Right cardiac atrium (tissue), 5 donors: ENCODE measurements around the gene RNF222. TPM values are rescaled to one million over a fixed set of nuclear protein-coding genes. Genes with fewer than 3 reads are reported as not detected.
"Not testable (repeated sequence)": the region's sequence is repeated elsewhere in the genome, so short reads cannot be mapped to it uniquely, and the experiment has no call there.

Experiments
- ATAC-seq, 2 donors: fragments of 200-7000 bp; cut with Tn5 transposase; one replicate each; pipeline versions ENCODE4 v1.8.0 to v1.9.1; 2020; ENCODE audit warnings: moderate library complexity in 2 of 2, mild to moderate bottlenecking in 1 of 2
- DNase-seq, 3 donors: peaks; one replicate each; pipeline ENCODE4 v3.0.0-alpha.2; 2020
- H3K27ac ChIP-seq: one replicate; pipeline ENCODE4 v1.5.1; 2013; ENCODE audit warnings: mild to moderate bottlenecking, low read length, control low read depth, moderate library complexity
- H3K27me3 ChIP-seq: one replicate; pipeline ENCODE4 v1.6.1; 2013; ENCODE audit not compliant: control insufficient read depth, insufficient read depth
- H3K4me1 ChIP-seq: one replicate; pipeline ENCODE4 v1.6.1; 2013; ENCODE audit warnings: low read length; ENCODE audit not compliant: control insufficient read depth, insufficient read depth
- H3K4me3 ChIP-seq: one replicate; pipeline ENCODE4 v1.5.1; 2013; ENCODE audit warnings: low read length, control low read depth
- H3K9me3 ChIP-seq: one replicate; pipeline ENCODE4 v1.6.1; 2013; ENCODE audit warnings: low read length; ENCODE audit not compliant: control insufficient read depth
- WGBS: extraction: QIAGEN DNeasy Blood & Tissue Kit; methylation state at CpG from one replicate; pipeline ENCODE4 v1.1.7; 2013; 5-methylcytosine and 5-hydroxymethylcytosine counted together
- intact Hi-C, 4 donors: fragments of 100-400 bp; cut with DNase I; formaldehyde crosslinking; loops; one replicate each; pipeline versions ENCODE4 v1.11.0 to v1.14.0; 2022 to 2023
- polyA plus RNA-seq: library from polyadenylated mRNA; stranded (reverse); fragments of 200-250 nt; gene quantifications from one replicate; pipeline ENCODE4 v1.2.3, GENCODE V29; 2013
- total RNA-seq, 4 donors: library from RNA; stranded (reverse); fragmentation: NEBNext Ultra II Directional; extraction: Animal tissue kit (Norgen Biotek cat#: 25700); gene quantifications; one replicate each; pipeline ENCODE4 v1.2.1, GENCODE V29; 2021
- donor health status: healthy with polysubstance abuse.
- donor health status: DM: no; HTN: yes; CAD: no.
- donor health status: DM: no; HTN: no; CAD: no.
- donor health status: DM: no; HTN: yes; CAD: no; lungs with severe emphysema.
- donor health status: DM: yes; HTN: yes; CAD: no.

Gene RNF222
- total and polyA plus RNA-seq, 5 donors: not detected

DNA sequence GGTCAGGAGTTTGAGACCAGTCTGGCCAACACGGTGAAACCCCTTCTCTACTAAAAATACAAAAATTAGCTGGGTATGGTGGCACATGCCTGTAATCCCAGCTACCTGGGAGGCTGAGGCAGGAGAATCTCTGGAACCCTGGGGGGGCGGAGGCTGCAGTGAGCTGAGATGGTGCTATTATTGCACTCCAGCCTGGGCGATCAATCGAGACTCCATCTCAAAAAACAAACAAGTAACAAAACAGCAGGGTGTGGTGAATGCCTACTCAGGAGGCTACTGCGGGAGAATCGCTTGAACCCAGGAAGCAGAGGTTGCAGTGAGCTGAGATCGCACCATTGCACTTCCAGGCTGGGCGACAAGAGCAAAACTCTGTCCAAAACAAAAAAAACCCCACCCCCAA lies 19.5 kb downstream of the RNF222 start:
- H3K27me3 ChIP-seq, H3K4me1 ChIP-seq, H3K9me3 ChIP-seq, ATAC-seq, DNase-seq, H3K4me3 ChIP-seq, intact Hi-C loops, H3K27ac ChIP-seq: not testable (repeated sequence)
- WGBS: 83% methylated on average over 8 of the region's 8 CpGs

DNA sequence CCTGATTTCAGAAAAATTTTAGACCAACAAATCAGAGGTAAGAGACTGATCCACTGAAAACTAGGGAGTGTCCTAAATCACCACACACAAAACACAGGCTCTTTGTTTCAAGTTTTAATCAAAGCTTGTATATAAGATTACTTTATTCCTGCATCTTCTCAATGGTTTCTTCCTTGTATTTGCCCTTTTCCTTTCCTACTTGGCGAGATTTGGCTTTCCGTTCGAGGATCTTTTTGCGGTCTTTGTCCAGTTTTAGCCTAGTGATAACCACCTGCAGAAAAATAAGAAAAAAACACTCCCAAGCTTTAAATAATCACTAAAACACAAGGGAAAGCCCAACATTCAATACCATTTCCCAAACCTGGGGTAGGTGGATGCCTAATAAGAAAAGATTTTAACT lies 20.2 kb downstream of the RNF222 start:
- intact Hi-C loops: no loop called here
- no peak for ATAC-seq
- no peak overlapping the region for H3K27ac ChIP-seq

DNA sequence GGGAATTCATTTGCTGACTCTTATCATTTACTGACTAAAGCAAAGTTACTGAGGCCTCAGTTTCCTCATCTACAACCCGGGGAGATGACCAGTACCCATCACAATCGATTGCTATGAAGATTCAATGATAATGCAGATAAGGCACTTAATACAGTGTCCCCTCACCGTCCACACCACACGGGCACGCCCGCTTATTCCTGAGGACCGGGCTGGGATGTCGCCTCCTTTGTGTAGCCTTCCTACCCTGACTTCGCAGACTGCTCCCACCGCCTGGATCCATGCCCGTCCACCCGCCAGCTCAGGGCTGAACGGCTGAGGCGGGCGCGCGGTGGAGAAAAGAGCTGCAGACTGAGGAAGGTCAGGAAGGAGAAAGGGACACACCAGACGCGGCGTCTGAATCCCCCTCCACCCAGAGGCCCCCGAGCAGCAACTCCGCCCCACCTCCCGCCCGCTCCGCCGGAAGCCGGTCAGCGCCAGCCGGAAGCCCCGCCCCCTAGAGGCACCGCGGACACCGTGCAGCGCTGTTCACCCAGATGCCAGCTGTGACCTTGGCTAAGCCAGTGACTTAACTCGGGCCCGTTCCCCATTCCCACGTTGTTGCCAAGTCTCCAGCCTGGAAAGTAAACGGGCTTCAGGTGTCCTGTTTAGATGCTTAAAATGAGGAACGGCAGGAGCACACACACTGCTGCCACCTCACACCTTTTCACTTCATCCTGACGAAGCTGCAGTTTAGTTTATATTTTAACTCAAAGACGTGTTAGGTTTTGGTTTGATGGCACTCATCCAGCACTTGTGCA lies 21.2 kb downstream of the RNF222 start, which contains the start of gene KRABD2:
Gene KRABD2, minus strand, starts transcription at position 434 of the 797 bp plus-strand sequence.
- peaks cover 4% of the 10 kb centered on the region for H3K4me1 ChIP-seq
- peak within 1 kb of the TSS; percentile 52 for H3K4me3 ChIP-seq
- ATAC-seq (peak; percentile 97 to 98), DNase-seq (peak; percentile 92 to 97 (median 95))
- peak within 1 kb of the TSS; percentile 98 for H3K27ac ChIP-seq
- H3K9me3 ChIP-seq: no peaks in the 10 kb centered on the region
- WGBS: 1% methylated on average over 41 of the region's 41 CpGs
- H3K27me3 ChIP-seq: no peaks in the 10 kb centered on the region
- intact Hi-C loops: no loop called here

More for the DNA sequence above, 20.2 kb downstream of the RNF222 start:
- Histone ChIP-seq H3K4me1 (peaks cover 5% of the 10 kb centered on the region), H3K9me3 (no peaks in the 10 kb centered on the region), H3K4me3 (no peak overlapping the region), H3K27me3 (no peaks in the 10 kb centered on the region)
- DNase-seq: no peak
- WGBS: 84% methylated on average over 4 of the region's 4 CpGs

DNA sequence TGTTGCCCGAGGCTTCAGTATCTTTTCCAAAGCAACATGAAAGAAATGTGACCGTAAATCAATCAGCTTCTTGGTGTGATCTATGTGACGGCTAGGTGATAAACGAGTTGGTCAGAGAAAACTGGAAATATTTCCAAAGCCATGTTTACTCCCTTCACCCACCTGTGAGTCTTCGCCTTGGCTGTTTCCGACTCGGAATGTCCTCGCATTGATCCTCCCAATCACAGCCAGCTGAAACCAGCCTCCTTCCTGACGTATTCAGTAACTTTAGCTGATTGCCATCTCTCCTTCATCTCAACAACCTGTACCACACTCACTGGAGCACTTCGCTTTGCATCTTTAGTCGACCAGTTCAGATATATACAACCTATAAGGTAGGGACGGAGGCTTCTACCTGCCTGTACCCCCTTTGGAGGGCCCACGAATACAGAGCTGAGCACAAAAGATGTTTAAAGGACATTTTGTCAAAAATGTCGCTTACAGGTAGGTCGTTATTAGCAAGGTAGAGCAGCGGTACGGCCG lies 21.8 kb downstream of the RNF222 start:
- DNase-seq (no peak), ATAC-seq (peak in 1 of 2 donors; percentile 27)
- Histone ChIP-seq H3K4me3 (peak overlapping the region; percentile 52), H3K9me3 (no peaks in the 10 kb centered on the region), H3K27ac (peak overlapping the region; percentile 98), H3K27me3 (no peaks in the 10 kb centered on the region), H3K4me1 (peaks cover 2% of the 10 kb centered on the region)
- WGBS: 17% methylated on average over 18 of the region's 18 CpGs
- intact Hi-C loops: no loop called here

DNA sequence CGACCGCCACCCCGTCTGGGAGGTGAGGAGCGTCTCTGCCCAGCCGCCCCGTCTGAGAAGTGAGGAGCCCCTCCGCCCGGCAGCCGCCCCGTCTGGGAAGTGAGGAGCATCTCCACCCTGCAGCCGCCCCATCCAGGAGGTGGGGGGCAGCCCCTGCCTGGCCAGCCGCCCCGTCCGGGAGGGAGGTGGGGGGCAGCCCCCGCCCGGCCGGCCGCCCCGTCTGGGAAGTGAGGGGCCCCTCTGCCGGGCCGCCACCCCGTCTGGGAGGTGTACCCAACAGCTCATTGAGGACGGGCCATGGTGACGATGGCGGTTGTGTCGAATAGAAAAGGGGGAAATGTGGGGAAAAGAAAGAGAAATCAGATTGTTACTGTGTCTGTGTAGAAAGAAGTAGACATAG lies 23.8 kb downstream of the RNF222 start:
- ATAC-seq, DNase-seq, intact Hi-C loops: not testable (repeated sequence)

DNA sequence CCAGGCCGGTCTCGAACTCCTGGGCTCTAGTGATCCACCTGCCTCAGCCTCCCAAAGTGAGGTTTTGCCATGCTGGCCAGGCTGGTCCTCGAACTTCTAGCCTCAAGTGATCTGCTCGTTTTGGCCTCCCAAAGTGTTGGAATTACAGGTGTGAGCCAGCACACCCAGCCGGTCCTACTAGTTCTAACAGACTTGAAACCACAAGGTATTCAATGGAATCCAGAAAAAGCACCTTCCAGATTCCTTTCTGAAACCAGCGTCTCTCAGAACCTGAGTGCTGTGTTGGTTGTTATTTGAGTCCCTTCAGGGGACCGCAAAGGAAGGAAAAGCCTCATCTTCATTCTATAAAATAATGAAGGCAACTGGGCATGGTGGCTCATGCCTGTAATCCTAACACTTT lies 25.2 kb downstream of the RNF222 start:
- DNase-seq: no peak
- 88% methylated on average over 7 of the region's 7 CpGs for WGBS
- peak overlapping the region; percentile 36 for H3K27ac ChIP-seq
- H3K9me3 ChIP-seq: no peaks in the 10 kb centered on the region
- intact Hi-C loops: no loop called here
- no peak overlapping the region for H3K4me3 ChIP-seq
- peaks cover 2% of the 10 kb centered on the region for H3K4me1 ChIP-seq
- H3K27me3 ChIP-seq: no peaks in the 10 kb centered on the region
- no peak for ATAC-seq

More for the DNA sequence above, 23.8 kb downstream of the RNF222 start:
- H3K4me3 ChIP-seq, H3K9me3 ChIP-seq, H3K27ac ChIP-seq, H3K27me3 ChIP-seq, H3K4me1 ChIP-seq: not testable (repeated sequence)
- 96% methylated on average over 26 of the region's 26 CpGs for WGBS

DNA sequence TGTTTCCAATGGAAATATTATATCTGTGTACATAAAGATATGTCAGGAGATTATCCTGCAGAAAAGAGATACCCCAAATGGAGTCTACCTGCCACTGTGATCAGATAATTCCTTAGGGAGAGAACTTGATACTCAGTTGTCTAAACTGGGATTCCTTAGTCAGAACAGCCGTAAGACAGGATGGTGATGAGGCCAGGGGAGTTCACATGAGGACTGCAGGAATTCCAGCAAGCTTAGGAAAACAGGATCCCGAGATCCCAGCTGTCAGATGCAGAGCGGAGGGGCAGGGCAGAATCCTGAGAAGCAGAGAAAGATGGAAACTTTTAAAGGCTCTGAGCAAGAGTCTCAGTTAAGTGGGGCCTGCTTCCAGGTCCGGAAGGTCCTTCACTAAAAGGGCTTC lies 25.8 kb downstream of the RNF222 start:
- Histone ChIP-seq H3K27me3 (no peaks in the 10 kb centered on the region), H3K4me1 (peaks cover 2% of the 10 kb centered on the region), H3K4me3 (no peak overlapping the region), H3K27ac (no peak overlapping the region), H3K9me3 (no peaks in the 10 kb centered on the region)
- intact Hi-C loops: no loop called here
- DNase-seq: no peak
- 60% methylated on average over 4 of the region's 4 CpGs for WGBS
- no peak for ATAC-seq

DNA sequence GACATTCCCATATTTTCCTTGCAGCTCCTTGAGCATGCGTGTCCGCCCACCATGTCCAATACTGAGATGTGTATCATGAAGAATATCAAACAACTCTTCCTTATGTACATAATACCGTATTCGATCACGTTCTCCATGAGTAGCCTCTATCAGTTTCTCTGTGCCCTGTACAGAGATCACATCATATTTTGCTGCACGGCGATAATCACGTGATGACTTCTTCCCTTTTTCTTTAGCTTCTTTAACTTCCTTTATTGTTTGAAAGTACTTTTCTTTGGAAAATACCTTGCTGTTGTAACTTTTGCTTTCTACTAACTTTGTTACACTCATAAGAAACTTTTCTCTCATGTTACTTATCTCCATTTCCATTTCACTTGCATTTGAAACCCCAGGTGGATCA lies 27.7 kb downstream of the RNF222 start:
- ATAC-seq: no peak
- no peaks in the 10 kb centered on the region for H3K9me3 ChIP-seq
- no peak for DNase-seq
- no peak overlapping the region for H3K4me3 ChIP-seq
- H3K27me3 ChIP-seq: no peaks in the 10 kb centered on the region
- H3K4me1 ChIP-seq: peaks cover 5% of the 10 kb centered on the region
- intact Hi-C loops: loop anchor here in 1 of 4 donors (10.0 kb wide), 1 partner anchor 55 kb away; the partner anchor contains the start of gene ARHGEF15
- no peak overlapping the region for H3K27ac ChIP-seq
- 89% methylated on average over 8 of the region's 8 CpGs for WGBS

DNA sequence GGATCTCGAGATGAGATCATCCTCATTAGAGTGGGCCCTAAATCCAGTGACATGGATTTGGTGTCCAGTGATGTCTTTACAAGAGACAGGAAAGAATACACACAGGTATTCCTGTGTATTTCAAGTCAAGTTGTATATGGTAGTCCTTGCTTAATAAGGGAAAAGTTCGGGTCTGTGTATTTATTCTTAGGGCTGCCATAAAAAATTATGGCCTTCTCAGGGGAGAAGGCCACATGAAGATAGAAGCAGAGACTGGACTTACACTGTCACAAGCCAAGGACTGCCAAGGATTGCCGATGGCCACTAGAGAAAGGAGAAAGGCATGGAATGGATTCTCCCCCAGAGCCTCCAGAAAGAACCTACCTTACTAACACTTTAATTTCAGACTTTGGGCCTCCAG lies 29.4 kb downstream of the RNF222 start:
- ATAC-seq (no peak), DNase-seq (no peak)
- H3K4me1 ChIP-seq: peaks cover 5% of the 10 kb centered on the region
- no peak overlapping the region for H3K27ac ChIP-seq
- intact Hi-C loops: loop anchor here in 1 of 4 donors (10.0 kb wide), 1 partner anchor 53 kb away; the partner anchor contains the start of gene ARHGEF15
- H3K4me3 ChIP-seq: no peak overlapping the region
- H3K27me3 ChIP-seq: no peaks in the 10 kb centered on the region
- no peaks in the 10 kb centered on the region for H3K9me3 ChIP-seq
- 95% methylated on average over 3 of the region's 3 CpGs for WGBS

DNA sequence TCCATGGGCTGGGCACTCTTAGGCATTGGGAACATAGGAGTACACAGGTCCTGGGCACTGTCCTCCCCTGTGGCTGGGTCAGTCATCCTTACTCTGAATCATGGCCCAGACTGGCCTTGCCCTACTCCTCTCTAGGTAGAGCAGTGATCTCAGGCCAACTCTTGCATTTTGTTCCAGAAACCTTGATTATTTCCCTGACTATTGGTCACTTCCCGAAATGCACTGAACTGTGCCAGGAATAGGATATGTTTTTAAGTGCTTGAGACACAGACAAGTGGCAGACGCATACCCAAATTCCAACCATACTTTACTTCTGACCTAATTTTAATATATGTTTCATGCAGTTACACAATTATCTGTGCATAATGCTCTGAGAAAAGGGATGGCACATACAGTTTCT lies 31.4 kb downstream of the RNF222 start:
- peak; percentile 37 to 65 for ATAC-seq
- Histone ChIP-seq H3K4me1 (peaks cover 5% of the 10 kb centered on the region), H3K4me3 (no peak overlapping the region), H3K27ac (peak overlapping the region; percentile 48), H3K27me3 (no peaks in the 10 kb centered on the region), H3K9me3 (no peaks in the 10 kb centered on the region)
- intact Hi-C loops: loop anchor here in 1 of 4 donors (10.0 kb wide), 1 partner anchor 51 kb away; the partner anchor contains the start of gene ARHGEF15
- WGBS: 28% methylated on average over 2 of the region's 2 CpGs
- no peak for DNase-seq

DNA sequence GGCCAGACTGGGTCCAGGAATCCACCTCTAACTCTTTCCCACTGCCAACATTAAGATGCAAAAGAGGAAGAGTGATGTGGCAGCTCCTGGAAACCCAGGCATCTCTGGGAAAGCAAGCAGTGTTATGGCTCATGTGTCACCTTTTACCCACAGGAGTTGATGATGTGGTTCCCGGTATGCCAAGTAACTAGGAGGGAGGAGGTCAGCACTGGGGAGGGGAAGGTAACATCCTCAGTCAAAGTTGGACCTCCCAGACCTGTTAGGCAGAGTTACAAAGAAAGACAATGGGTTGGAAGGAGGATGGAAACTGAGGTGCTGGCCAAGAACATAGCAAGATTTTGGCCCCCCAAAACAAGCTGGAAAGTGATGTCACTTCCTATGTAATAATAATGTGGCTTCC lies 32.5 kb downstream of the RNF222 start:
- 58% methylated on average over 1 of the region's 1 CpG for WGBS
- H3K27ac ChIP-seq: peak overlapping the region; percentile 54
- ATAC-seq (peak in 1 of 2 donors; percentile 56), DNase-seq (no peak)
- H3K4me1 ChIP-seq: peaks cover 5% of the 10 kb centered on the region
- intact Hi-C loops: loop anchor here in 1 of 4 donors (10.0 kb wide), 1 partner anchor 50 kb away; the partner anchor contains the start of gene ARHGEF15
- no peak overlapping the region for H3K4me3 ChIP-seq
- no peaks in the 10 kb centered on the region for H3K27me3 ChIP-seq
- no peaks in the 10 kb centered on the region for H3K9me3 ChIP-seq
